GM12891 (cell line): ENCODE results near the gene PSG5.

Experiments used
- PAX5 ChIP-seq: IDR thresholded peaks from 2 replicates; pipeline ENCODE4 v1.6.1; 2011; ENCODE audit warnings: low read length, moderate library complexity, mild to moderate bottlenecking; ENCODE audit not compliant: insufficient read depth, severe bottlenecking
- POLR2A ChIP-seq: IDR thresholded peaks from 2 replicates; pipeline ENCODE4 v1.6.1; 2011; ENCODE audit warnings: low read depth, low read length, control low read depth
- POLR2AphosphoS5 ChIP-seq: IDR thresholded peaks from 2 replicates; pipeline ENCODE4 v1.6.1; 2011; ENCODE audit warnings: low read depth, low read length, control low read depth
- POU2F2 ChIP-seq: IDR thresholded peaks from 2 replicates; pipeline ENCODE4 v1.6.1; 2011; ENCODE audit warnings: low read depth, mild to moderate bottlenecking, control low read depth, low read length, moderate library complexity
- SPI1 ChIP-seq: IDR thresholded peaks from 2 replicates; pipeline ENCODE4 v1.6.1; 2011; ENCODE audit warnings: low read depth, low read length, control low read depth
- TAF1 ChIP-seq: IDR thresholded peaks from 2 replicates; pipeline ENCODE4 v1.6.1; 2011; ENCODE audit warnings: low read depth, low read length, control low read depth

DNA sequence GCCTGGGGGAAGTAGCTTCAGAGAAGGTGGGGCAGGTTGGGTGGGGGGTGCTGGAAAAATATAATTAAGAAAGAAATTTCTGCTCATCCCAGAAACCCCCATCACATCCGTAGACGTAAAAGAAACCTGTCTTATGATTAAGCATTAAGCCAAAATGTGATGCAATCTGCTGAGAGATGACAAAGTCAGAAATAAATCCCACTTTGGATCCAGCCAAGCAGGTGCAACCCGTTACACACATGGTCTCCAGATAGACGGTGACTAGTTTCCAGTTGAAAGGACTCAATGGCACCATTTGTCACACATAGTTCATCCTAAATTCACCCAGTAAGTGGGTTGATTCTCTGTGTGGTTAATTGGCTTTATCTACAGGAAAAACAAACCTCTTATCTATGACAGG, 34.1 kb downstream of the PSG5 start:
- TF ChIP-seq POLR2A (no peak), SPI1 (no peak), TAF1 (no peak), PAX5 (no peak), POLR2AphosphoS5 (no peak), POU2F2 (no peak)
